Fibroblast of peridontal ligament (primary cell): Measurements from ENCODE around the gene LUC7L3.
"Not testable (repeated sequence)": the region's sequence is repeated elsewhere in the genome, so short reads cannot be mapped to it uniquely, and the experiment has no call there.

Experiments
- DNase-seq: peaks from one replicate; pipeline ENCODE4 v3.0.0-alpha.2; 2010; ENCODE audit errors: extremely low read depth

The LUC7L3 gene

GRCh38 chr17:50785946-50786570 lies 66.7 kb downstream of the LUC7L3 start:
- peak; percentile 86 for DNase-seq

DNA sequence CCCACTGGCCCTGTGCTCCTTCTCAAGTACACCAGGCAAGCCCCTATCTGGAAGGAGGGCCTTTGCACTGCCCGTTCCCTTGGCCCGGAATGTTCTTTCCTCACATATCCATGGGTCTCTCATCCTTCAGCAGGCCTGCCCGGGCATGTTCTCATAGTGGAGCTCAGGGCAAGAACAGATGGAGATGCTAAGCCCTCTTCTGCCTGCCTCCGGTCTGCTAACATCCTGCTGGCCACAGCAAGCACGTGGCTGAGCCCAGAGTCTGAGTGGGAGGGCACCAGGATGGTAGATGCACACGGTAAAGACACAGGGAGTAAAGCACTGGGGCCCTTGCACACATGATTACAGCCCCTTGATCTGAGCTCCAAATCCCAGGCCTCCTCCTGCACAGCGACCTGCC lies 67.7 kb downstream of the LUC7L3 start:
- DNase-seq = no peak

DNA sequence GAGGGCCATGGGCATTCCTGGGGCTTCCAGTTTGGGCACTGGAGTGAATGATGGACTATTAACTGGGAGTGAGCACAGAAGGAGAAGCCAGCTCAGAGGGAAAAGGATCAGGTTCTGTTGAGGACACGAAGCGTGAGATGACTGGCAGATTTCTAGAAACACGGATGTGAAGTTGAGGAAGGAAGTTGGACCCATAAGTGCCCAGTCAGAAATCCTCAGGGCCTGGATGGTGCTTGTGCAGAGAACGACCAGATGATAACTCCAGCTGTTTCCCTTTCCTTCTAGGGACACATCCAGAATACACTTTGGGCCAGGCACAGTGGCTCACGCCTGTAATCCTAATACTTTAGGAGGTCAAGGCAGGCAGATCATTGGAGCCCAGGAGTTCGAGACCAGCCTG lies 71.2 kb downstream of the LUC7L3 start:
- no peak for DNase-seq

DNA sequence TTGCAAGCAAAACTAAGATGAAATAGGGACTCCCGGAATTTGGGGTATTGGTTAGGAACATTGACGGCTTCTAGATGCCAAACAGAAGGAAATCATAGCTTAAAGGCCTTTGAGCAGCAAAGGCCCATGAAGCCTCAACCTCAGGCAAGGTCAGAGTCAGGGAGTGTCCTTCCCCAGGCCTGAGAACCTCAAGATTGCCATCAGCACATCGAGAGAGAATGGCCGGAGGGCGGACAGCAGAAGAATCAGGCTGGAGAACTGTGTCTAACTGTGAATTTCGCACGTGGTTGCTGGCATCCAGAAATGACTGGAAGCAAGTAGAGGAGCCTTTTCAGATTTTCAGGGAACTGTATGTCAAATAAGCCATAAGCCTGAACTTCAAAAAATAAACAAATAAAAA lies 72.7 kb downstream of the LUC7L3 start:
- no peak for DNase-seq

DNA sequence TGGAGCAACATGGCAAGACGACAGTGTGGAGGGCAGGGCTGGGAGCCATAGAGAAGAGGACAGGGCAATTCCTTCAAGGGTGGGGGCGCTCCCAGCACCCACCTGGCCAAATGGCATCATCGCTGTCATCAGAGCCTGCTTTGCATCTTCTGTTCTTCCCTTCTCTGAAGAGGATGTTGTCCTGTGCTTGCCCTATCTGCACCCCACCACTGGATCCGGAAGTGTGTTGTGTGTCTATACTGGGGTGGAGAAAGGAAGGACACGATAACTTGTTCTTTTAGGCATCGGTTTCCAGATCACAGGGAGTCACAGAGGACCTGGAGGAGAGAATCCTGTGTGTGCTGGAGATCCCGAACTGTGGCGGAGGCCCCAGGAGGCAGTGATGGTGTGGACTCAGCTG lies 73.6 kb downstream of the LUC7L3 start:
- DNase-seq = no peak

GRCh38 chr17:50794361-50794760 lies 75.0 kb downstream of the LUC7L3 start:
- DNase-seq = no peak

DNA sequence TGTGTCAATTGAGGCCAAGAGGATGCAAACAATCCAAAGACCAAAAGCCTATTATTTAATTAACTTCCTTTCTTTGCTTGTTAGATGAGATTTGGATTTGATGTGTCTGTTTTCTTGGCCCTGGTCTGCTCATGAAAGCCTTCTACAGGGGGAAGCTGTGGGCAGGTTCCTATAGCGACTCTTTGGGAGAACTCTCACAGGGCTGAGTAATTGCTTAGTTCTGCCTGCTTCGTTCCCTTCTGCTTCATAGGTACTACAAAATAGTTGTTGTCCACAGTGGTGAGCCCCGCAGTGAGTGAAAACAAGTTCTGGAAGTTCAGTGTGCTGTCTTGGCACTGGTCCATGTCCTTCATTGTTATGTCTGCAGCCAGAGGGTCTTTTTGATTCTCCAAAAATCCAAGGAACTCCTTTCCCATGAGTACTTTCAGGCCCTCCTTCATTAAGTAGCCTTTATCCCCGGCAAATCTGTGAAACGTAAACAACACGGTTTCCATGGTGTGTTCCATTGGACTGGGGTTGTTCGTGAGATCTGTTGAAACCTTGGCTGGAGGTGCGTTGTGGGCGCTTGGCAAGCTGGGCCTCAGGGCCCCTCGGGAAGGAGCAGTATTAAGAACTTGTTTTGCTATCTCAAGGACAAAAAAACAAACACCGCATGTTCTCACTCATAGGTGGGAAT lies 77.9 kb downstream of the LUC7L3 start:
- no peak for DNase-seq

DNA sequence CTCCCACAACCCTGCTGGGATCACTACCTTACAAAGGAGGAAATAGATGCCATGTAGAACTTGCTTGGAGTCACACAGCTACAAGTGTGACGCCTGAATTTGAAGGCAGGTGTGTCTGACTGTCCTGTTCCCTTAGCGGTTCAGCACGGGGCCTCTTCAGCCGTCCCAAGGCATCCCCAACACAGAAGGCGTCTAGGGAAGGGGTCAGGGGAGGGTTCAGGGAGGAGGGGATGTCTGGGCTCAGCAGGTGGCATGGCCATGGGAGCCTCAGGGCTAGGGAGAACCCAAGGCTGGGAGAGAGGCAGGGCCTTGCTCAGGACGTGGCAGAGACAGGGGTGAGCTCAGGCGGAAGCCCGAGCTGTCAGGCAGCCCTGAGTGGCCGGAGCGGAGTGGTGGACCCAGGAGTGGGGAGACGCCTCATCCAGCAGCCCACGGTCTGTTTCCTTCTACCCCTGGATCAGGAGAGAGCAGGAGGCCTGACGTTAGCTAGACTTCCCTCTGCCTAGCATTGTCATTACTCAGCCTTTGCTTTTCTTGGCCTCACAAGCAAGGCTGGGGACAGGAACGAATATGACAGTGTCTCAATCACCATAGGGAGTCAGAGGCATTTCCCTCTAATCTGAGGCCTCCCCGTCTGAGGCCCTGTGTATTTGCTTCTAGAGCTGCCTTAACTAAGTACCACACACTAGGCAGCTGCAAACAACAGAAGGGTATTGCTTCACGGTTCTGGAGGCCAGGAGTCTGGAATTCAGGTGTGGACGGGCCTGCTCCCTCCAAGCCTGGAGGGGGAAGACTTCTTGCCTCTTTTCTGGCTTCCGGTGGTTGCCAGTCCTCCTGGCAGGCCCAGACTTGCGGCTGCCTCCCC lies 79.3 kb downstream of the LUC7L3 start:
- no peak for DNase-seq

DNA sequence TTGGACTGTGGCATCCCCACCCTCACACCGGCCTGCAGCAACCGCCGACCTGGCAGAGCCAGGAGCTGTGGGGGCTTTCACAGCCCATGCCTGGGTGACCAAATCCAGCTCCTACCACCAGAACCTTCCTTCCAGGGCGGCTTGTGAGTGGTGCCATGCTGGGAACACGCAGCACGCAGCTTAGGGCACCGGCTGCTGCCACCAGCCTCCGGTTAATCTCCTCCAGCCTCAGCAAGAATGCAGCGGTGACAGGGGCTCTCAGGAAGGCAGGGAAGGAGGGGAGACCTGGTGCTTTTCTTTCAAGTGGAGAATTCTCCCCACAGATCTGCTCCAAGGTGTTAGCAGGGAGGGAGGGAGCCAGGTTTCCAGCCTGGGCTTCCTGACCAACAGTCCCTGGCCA lies 80.2 kb downstream of the LUC7L3 start:
- no peak for DNase-seq

DNA sequence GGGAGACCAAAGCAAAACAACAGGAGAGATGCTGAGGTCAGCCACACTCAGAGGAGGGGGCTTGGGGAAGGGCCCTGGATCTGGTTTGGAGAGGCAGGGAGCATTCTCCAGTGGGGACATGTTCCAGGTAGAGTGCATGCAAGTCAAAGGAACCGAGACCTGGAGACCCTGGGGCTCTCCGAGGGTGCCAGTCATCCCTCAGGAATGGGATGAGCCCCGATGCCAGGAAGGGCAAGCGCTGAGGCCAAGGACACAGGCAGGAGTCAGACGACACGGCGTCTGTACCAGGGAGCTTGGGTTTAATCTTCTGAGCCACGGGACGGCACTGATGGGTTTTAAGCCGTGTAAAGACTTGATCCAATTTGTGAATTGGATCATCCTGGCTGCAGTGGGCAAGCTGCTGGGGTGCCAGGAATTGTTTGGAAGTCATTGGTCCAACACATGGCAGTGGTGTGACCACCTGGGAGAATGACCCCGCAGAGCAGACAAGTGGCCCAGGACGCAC lies 80.8 kb downstream of the LUC7L3 start:
- DNase-seq = no peak

GRCh38 chr17:50802609-50803571 lies 83.5 kb downstream of the LUC7L3 start:
- DNase-seq = no peak

- DNase-seq = no peak
These were observed 84.3 kb downstream of the LUC7L3 start for GRCh38 chr17:50803676-50804075.

GRCh38 chr17:50804749-50805475 lies 85.5 kb downstream of the LUC7L3 start:
- not testable (repeated sequence) for DNase-seq

GRCh38 chr17:50805486-50805885 lies 86.1 kb downstream of the LUC7L3 start:
- no peak for DNase-seq
